Mucosa of descending colon (tissue), 3 donors: ENCODE measurements around the gene RIT2. TPM values are rescaled to one million over a fixed set of nuclear protein-coding genes. Genes with fewer than 3 reads are reported as not detected.

ENCODE experiments used
- ATAC-seq: fragments of 200-7000 bp; cut with Tn5 transposase; one replicate; pipeline ENCODE4 v1.9.1; 2020; ENCODE audit warnings: mild to moderate bottlenecking, moderate library complexity
- DNase-seq, 3 donors: peaks; one replicate each; pipeline ENCODE4 v3.0.0-alpha.2; 2020
- H3K36me3 ChIP-seq: fragments of 200-600 bp; one replicate; pipeline ENCODE4 v1.8.0; 2021; ENCODE audit warnings: low read depth, mild to moderate bottlenecking
- H3K4me1 ChIP-seq: fragments of 200-600 bp; one replicate; pipeline ENCODE4 v1.8.0; 2021; ENCODE audit warnings: low read depth, mild to moderate bottlenecking
- H3K4me3 ChIP-seq: fragments of 200-600 bp; one replicate; pipeline ENCODE4 v1.8.0; 2021; ENCODE audit warnings: mild to moderate bottlenecking
- H3K9me3 ChIP-seq: fragments of 200-600 bp; one replicate; pipeline ENCODE4 v1.8.0; 2021; ENCODE audit warnings: mild to moderate bottlenecking
- CTCF ChIP-seq: fragments of 200-600 bp; IDR thresholded peaks from one replicate; pipeline ENCODE4 v1.8.0; 2022; ENCODE audit warnings: antibody characterized with exemption, mild to moderate bottlenecking
- intact Hi-C, 2 donors: fragments of 100-400 bp; cut with DNase I in 1 of 2; cut with micrococcal nuclease in 1 of 2; formaldehyde crosslinking; loops; one replicate each; pipeline versions ENCODE4 v1.11.0 to v1.11.1; 2022; cut with DNase I, micrococcal nuclease
- total RNA-seq, 3 donors: library from RNA; stranded (reverse); fragmentation: NEBNext Ultra II Directional in 2 of 3; extraction: Animal tissue kit (Norgen Biotek cat#: 25700) in 2 of 3; gene quantifications; one replicate each; pipeline versions ENCODE4 v1.2.1 to v1.2.4, GENCODE V29; 2021 to 2023
- donor health status: DM: no; HTN: no; CAD: no; lungs with moderate emphysema.
- donor health status: DM: no; HTN: no; CAD: no.
- donor health status: DM: no; HTN: yes; CAD: no.

The RIT2 gene
- total RNA-seq, 3 donors from 2014 or later = 0.44 TPM; not detected in 2

GRCh38 chr18:42980426-42980825 is 135.1 kb downstream of the RIT2 start:
- TF ChIP-seq CTCF = no peak

GRCh38 chr18:42977982-42978637 is 137.4 kb downstream of the RIT2 start:
- no peak for TF ChIP-seq CTCF
- H3K36me3 ChIP-seq = no peaks in the 10 kb centered on the region
- H3K4me3 ChIP-seq = no peak overlapping the region
- no peak for DNase-seq
- no peaks in the 10 kb centered on the region for H3K4me1 ChIP-seq
- intact Hi-C loops = no loop called here
- no peaks in the 10 kb centered on the region for H3K9me3 ChIP-seq
- ATAC-seq = no peak

More at GRCh38 chr18:42980426-42980825, 135.1 kb downstream of the RIT2 start:
- Histone ChIP-seq H3K4me3 (no peak overlapping the region), H3K36me3 (no peaks in the 10 kb centered on the region), H3K9me3 (no peaks in the 10 kb centered on the region), H3K4me1 (no peaks in the 10 kb centered on the region)
- DNase-seq = no peak
- intact Hi-C loops = no loop called here
- ATAC-seq = no peak

GRCh38 chr18:42976869-42977590 is 138.5 kb downstream of the RIT2 start:
- DNase-seq (no peak), ATAC-seq (no peak)
- Histone ChIP-seq H3K4me3 (no peak overlapping the region), H3K9me3 (no peaks in the 10 kb centered on the region), H3K36me3 (no peaks in the 10 kb centered on the region), H3K4me1 (no peaks in the 10 kb centered on the region)
- intact Hi-C loops = no loop called here
- TF ChIP-seq CTCF = no peak

- Histone ChIP-seq H3K9me3 (no peaks in the 10 kb centered on the region), H3K36me3 (no peaks in the 10 kb centered on the region), H3K4me3 (no peak overlapping the region), H3K4me1 (no peaks in the 10 kb centered on the region)
- no peak for DNase-seq
- TF ChIP-seq CTCF = no peak
- intact Hi-C loops = no loop called here
- ATAC-seq = no peak
Measured at GRCh38 chr18:42969366-42969765, 146.1 kb downstream of the RIT2 start.

- no peaks in the 10 kb centered on the region for H3K4me1 ChIP-seq
- intact Hi-C loops = no loop called here
- no peaks in the 10 kb centered on the region for H3K9me3 ChIP-seq
- no peak for ATAC-seq
- TF ChIP-seq CTCF = no peak
- DNase-seq = no peak
- H3K4me3 ChIP-seq = no peak overlapping the region
- no peaks in the 10 kb centered on the region for H3K36me3 ChIP-seq
Measured at GRCh38 chr18:42961298-42961697, 154.2 kb downstream of the RIT2 start.
